GM13976 (cell line): ENCODE data around the gene JUNB.

ENCODE experiments used
- DNase-seq: peaks from one replicate; pipeline ENCODE4 v3.0.0; 2012; ENCODE audit warnings: low spot score
- CTCF ChIP-seq: IDR thresholded peaks from 2 replicates; pipeline ENCODE4 v1.5.1; 2012; ENCODE audit warnings: borderline replicate concordance, mild to moderate bottlenecking; ENCODE audit not compliant: insufficient read depth; ENCODE audit errors: extremely low read depth, missing control alignments, control extremely low read depth
- in situ Hi-C: fragments of 300-500 bp; cut with MboI; formaldehyde crosslinking; loops from one replicate; pipeline ENCODE4 v1.12.0; 2022; ENCODE audit warnings: low sequenced_read_pairs, mixed read lengths, inconsistent platforms; ENCODE audit not compliant: unreplicated experiment

JUNB gene

GRCh38 chr19:12788682-12789097, 2.6 kb upstream of the JUNB start:
- peak; percentile 82 for DNase-seq
- in situ Hi-C loops: no loop called here
- TF ChIP-seq CTCF: no peak

- in situ Hi-C loops: no loop called here
- no peak for DNase-seq
- no peak for TF ChIP-seq CTCF
These were observed 2.0 kb upstream of the JUNB start for GRCh38 chr19:12789098-12789903.

GRCh38 chr19:12789904-12790619, 1.2 kb upstream of the JUNB start:
- TF ChIP-seq CTCF: no peak
- peak; percentile 95 for DNase-seq
- in situ Hi-C loops: no loop called here

GRCh38 chr19:12790628-12791344, 500 bp upstream of the JUNB start:
- in situ Hi-C loops: no loop called here
- DNase-seq: no peak
- TF ChIP-seq CTCF: no peak

GRCh38 chr19:12792051-12792852, 966 bp downstream of the JUNB start:
- TF ChIP-seq CTCF: no peak
- DNase-seq: no peak
- in situ Hi-C loops: no loop called here

- no peak for TF ChIP-seq CTCF
- no peak for DNase-seq
- in situ Hi-C loops: no loop called here
These were observed 1.6 kb downstream of the JUNB start for GRCh38 chr19:12792853-12793289.
